NCI-H510A (cell line): Measurements from ENCODE around the gene LIMS2.

Source experiments
- DNase-seq: peaks from one replicate; lab custom pipeline; 2025; lab: John Stamatoyannopoulos, UW

The LIMS2 gene

DNA sequence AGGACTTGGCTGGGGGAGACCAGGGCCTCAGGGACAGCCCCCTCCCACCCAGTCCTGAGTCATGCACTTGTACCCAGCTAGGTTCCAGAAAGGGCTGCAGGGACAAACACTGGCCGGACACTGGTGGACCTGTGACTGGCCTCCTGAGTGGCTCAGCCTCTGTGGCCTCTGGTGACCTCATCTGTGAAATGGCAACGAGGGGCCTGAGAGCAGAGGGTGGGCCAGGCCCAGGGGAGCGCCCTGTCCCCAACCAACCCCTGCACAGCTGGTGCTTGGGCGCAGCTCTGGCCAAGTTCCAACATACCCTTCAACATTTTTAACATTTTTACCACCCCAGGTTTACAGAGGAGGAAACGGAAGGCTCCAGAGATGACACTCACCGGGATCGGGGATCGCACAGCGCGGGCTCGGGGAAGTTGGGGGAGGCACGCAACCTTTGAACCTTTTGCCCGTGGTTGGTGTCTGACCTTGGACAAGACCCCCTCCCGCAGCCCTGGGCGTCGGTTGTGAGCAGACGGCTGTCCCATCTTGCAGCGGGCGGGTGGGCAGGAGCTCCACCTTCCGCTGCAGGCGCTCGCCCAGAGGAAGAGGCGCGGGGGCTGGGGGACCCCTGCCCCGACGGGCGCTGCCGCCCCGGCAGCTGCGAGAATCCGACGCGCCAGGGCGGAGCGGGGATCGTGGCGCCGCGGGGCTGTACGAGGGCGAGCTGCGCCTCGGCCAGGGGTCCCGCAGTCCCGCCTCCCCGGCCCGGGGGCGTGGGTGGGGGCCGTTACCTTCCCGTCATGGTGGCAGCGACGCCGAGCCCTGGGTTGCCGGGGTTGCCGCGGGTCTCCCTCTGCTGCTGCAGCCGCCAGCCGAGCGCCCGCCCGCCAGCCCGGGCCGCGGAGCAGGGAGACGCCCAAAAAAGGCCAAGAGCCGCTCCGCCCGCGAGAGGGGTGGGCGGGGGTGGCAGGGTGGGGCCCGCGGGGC, 805 bp downstream of the LIMS2 start:
- DNase-seq: no peak

DNA sequence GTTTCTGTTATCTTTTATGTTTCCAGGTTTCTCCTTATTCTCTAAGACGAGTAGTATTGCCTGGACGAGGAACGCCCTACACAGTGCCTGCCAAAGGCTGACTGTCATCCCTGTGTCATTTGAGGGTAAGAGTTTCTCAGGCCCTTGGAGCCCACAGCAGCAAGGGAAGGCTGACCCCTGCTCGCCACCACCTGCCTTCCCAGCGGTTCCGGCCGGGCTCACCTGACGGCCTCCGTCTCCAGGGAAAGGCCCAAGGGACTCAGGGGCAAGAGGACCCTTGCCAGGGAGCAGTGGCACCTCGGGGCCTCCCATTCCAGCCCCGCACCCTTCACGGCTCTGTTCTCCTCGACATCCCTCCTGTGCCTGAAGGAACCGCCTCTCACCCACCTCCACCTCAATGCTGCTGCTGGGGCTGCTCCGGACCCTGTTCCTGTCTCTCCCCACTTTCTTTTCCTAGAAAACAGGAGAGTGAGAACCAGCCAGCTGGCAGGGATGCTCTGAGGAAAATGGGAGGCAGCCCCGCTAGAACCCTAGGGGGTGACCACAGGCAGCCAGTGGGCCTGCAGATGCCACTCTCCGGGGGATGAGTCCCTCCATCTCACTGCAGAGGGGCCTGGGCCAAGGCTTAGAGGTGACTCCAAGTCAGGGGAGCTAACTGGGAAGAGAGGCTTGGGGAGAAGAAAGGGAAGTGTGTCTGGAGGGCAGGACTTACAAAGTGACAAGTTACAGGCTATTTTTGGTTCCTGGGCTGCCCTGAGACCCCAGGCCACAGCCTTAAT, 1.9 kb downstream of the LIMS2 start:
- no peak for DNase-seq

DNA sequence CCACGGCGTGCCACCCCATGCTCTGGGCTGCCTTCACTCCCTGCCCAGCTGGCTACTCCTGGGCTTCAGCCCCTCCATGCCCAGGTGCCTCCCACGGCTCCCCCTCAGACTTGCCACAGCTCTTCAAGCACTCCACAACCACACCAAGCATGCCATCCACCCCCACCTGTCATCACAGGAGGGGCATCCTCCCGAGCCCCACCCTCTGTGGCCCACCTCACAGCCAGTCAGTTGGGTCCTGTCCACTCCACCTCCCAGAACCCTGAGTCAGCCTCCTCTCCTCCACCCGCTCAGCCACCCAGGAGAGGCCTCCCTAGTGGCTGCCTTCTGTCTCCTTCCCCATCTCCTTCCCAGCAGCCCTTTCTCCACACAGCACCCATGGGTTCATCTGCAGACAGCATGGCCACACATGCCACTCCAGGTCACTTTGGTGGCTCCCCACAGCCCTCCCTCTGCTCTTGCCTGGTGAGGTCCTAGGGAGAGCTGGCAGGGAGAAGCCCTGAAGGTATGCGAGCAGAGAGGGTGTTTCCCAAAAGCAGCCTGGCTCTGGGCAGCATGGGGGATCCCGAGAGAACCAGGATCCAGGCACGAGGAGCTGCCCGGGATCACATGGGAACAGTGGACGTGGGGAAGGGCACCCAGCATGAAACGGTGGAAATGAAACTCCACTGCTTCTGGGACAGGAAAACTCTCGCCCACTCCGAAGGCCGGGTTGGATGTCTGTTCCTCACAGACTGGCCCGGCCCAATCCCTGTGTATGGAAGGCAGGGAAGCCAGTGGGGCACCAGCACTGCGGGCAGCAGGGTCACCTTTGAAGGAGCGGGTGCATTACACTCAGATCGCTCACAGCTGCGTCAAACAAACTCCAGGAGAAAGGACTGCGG, 2.7 kb downstream of the LIMS2 start:
- DNase-seq: no peak

DNA sequence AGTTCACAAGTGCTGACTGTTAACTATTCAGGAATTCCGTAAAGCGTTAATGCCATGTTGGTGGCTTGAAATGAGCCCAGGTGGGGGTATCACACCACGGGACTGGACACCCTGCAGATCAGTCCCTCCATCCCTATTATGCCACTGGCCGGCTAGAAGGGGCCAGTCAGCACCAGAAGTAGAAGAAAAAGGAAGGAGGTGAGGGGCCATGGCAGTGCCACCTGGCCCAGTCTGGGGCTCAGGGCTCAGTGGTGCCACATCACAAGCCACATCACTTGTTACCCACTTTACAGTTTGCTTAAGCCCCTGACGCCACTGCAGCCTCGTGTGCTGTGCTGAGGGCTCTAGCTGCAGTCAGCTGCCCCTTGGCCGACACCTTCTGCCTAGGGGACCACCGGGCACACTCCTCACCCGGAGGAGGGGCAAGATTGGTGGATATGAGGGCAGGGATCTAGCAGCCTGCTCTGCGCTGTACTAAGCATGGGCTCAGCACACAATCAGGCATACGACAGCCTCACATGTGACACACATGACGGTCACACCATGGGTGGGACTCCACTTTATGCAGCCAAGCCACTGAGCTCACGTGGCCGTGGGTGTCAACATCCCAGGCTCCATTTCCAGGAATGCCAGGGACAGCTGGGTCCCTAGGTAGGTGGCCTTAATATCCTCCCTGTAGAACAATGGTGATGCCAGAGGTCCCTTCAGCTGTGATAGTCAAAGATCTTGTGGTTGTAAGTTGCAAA, 3.6 kb downstream of the LIMS2 start:
- no peak for DNase-seq

DNA sequence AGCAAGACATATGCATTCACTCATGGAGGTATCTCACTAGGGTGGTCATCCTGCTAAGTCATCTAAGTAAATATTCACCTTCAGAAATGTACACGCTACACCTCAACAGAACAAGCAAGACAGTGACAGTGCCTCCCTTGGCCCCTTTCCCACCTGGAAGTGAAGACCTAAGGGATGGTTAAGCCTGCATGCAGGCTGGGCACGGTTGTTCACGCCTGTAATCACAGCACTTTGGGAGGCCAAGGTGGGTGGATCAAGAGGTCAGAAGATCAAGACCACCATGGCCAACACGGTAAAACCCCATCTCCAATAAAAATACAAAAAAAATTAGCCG, 4.4 kb downstream of the LIMS2 start:
- no peak for DNase-seq

DNA sequence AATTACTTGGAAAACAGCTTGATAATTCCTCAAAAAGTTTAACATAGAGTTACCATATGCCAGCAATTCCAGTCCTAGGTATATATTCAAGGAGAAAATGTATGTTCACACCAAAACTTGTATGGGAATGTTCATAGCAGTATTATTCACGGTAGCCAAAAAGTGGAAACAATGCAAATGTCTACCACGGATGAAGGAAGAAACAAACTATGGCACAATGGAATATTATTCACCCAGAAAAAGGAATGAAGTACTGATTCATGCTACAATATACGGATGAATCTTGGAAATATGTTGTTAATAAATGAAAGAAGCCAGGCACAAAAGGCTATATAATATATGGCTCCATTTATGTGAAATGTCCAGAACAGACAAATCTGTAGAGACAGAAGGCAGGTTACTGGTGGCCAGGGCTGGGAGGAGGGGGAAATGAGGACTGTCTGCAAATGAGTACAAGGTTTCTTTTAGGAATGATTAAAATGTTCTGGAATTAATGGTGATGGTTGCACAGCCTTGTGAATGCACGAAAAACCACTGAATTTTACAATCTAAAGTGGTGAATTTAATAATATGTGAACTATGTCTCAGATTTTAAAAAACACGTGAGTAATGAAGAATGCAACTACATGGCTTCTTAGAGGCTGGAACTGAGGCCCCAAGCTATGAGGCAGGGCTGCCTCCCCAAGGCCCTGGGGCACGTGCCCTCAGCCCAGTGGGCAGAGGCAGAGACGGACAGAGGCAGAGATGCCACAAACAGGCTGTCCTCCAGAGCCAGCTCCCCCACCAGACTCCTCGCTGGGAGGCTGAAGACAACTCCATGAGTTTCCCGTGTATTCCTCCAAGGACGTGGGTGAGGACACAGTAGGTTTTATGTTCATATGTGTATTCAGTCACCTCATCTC, 5.0 kb downstream of the LIMS2 start:
- DNase-seq: no peak

DNA sequence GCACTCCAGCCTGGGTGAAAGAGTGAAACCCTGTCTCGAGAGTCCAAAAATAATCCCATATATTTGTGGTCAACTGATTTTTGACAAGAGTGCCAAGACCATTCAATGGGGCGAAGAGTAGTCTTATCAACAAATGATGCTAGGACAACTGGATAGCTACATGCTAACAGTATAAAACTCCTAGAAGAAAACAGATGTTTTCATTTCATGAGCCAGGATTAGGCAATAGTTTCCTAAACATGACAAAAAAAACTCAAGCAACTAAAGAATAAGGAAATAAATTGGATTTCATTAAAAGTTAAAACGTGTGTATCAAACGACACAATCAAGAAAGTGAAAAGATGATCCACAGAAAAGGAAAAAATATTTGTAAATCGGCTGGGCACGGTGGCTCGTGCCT, 6.3 kb downstream of the LIMS2 start:
- no peak for DNase-seq

DNA sequence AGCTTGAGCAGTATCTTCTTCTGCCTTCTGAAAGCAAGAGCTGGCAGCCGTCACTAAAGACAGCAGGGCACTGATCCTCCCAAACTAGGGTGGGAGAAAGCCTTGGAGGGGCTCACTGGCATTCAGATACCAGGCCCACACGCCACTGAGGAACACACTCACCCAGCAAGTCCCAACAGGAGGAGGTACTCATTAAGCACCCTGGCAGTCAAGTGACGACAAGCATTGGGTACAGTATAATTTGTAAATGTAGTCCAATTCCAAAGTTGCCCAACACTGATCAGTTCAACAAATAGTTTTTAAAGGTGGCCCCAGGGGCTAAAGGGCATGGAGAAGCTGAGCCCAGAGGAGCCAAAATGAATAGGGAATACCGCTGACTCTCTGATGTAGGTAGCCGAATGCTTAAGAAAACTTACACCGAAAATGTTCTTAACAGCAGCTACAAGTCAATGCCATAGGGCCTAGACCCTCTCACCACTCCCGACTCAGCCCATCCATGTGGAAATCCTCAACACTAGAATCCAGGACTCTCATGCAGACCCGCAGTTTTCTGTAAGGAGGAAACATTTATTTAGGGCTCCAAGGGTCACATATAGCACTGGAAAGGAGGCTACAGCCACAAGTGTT, 9.9 kb downstream of the LIMS2 start:
- DNase-seq: no peak

DNA sequence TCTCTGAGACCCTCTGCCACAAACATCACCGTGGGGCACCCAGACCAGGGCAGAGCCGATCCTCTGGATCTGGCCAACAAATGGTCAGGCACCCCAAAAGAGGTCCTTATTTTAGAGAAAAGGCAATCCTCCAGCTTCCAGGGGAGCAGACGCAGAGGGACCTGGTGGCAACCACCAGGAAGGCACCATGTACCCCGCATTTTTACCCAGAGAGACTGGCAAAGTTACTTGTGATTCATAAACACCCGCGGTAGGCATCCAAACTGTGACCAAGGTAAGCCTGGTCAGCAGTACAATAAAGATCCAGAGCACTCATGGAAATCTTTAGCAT, 10.5 kb downstream of the LIMS2 start:
- no peak for DNase-seq

DNA sequence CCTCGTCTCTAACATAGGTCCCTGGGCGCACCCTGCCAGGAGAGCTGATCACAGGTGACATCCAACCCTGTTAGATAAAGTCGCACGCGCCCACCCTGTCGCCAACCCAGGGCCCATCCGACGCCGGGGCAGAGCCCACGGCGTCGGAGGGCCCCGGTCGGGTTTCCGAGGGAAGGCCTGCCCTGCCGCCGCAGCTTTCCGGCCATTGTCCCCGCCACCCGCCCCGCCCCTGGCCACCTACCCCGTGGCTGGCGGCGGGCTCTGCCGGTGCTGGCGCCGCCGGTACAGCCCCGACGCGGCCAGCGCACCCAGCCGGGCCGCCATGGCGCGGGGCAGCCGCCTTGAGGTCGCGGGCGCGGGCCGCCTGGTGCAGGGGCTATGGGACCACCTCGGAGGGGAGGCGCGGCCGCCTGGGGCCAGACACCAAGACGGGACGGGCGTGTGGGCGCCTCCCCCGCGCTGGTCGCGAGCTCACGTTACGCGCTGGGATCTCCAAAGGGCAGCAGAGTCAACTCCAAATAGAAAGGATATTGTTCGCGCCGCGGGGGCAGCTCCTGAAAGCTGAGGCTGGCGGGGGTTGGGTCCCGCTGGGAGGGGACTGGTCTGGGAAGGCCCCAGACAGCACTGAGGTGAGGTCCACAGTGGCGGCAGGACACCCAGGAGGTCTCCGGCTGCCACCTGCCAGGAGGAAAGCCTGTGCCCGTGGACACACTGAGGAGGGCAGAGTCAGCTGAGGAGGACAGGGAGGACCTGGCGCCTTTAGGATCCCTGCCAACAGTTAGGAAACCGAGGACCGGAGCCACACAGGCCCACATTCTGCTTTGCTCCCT, 11.1 kb downstream of the LIMS2 start:
- no peak for DNase-seq

DNA sequence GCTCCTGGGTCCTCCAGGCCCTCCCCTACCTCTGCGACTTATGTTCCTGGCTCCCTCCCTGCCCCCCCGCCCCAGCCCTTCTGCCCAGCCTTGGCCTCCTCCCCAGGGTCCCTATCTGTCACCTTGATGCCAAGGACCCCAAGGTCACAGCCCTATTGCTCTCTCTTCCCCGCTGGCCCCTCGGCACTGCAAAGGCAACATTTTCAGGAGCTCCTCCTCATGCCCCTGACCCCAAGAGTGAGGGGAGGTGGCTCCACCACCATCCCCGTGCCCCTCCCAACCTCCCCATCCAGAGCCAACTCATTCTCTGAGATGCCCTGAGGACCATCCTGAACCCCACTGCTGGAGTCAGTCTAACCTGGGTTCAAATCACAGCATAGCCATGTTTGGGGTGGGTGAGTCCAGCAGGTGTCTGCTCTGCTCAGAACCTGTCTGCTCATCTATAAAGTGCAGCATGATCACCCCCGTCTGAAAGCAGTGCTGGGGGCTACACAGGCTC, 11.7 kb downstream of the LIMS2 start:
- DNase-seq: no peak

DNA sequence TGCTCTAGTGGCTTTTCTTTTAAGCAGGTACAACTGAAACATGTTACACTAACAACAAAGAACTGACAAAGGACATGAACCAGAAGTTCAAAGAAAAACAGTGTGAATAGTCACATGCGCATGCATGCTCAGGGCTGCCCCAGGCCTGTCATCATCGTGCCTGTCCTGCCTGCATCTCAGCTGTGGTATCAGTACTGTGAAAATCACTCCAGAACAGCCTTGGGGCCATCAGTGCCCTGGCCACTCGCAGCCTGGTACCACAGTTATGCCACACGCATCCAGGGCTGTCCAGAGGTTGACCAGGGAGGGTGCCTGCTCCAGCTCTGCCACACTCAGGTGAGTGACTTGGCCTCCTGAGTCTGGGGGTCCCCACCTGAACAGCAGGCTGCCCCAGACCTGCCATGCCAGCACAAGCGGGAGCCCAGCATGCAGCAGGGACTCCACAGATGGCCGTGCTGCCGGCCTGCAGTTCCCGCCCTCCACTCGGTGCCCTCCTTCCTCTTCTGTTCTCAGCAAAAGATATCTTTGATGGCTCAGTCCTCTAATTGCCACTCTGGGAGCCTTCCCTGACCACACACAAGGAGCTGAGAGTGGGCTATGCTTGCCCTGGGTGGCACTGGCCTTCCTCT, 12.3 kb downstream of the LIMS2 start:
- DNase-seq: no peak

DNA sequence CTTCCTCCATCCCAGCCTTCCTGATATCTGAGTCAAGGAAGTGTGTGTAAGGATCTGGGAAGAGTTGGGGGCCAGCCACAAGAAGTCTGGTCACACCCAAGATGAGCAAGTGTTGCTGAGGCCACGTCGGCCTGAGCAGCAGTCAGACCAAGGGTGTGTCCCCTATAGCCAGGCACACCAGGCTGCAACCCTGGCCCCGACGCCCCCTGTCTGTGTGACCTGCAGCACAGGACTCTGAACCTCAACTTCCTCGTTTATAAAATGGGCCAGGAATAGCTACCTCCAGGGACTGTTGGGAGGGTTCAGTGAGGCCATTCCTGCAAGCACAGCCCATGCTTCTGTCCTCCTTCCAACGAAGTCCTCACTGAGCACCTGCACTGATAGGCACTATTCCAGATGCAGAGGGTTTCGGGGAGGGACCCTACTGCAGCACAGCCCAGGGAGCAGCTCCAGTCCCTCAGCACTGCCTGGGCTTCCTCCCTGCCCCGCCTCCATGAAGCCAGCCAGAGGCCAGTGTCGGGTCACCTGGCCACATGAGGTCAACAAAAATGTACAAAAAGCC, 13.3 kb downstream of the LIMS2 start:
- no peak for DNase-seq

DNA sequence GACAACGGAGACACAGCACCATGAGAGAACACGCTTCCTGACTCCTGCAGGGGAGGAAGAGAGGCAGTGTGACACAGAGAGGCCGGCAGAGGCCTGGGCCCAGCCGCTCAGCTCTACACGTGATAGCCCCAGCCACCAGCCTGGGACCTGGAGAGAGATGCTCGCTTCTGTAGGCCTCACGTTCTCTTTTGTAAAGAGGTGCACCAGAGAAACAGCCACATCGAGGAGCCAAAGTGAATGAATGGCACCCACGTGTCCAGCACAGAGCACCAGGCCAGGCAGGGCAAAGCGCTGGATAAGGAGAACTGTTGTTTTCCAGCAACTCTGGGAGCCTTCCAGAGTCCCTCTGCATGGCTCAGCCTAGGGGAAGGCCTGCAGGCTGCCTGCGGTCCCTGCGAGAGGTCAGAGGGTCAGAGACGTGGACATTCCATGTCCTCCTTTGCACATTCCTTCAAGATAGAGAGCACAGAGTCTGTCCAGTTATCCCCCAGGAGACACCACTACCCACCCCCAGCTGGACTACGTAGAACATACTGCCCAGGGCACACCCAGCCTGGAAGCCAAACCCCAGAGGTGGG, 14.2 kb downstream of the LIMS2 start:
- DNase-seq: no peak

DNA sequence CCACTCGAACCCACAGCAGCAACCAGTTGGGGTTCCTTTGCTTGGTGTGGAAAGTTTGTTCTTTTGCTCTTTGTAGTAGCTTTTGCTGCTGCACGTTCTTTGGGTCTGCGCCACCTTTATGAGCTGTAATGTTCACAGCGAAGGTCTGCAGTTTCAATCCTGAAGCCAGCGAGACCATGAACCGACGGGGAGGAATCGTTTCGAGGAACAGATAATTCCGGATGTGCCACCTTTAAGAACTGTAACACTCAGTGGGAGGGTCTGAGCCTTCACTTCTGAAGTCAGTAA, 15.1 kb downstream of the LIMS2 start:
- no peak for DNase-seq

DNA sequence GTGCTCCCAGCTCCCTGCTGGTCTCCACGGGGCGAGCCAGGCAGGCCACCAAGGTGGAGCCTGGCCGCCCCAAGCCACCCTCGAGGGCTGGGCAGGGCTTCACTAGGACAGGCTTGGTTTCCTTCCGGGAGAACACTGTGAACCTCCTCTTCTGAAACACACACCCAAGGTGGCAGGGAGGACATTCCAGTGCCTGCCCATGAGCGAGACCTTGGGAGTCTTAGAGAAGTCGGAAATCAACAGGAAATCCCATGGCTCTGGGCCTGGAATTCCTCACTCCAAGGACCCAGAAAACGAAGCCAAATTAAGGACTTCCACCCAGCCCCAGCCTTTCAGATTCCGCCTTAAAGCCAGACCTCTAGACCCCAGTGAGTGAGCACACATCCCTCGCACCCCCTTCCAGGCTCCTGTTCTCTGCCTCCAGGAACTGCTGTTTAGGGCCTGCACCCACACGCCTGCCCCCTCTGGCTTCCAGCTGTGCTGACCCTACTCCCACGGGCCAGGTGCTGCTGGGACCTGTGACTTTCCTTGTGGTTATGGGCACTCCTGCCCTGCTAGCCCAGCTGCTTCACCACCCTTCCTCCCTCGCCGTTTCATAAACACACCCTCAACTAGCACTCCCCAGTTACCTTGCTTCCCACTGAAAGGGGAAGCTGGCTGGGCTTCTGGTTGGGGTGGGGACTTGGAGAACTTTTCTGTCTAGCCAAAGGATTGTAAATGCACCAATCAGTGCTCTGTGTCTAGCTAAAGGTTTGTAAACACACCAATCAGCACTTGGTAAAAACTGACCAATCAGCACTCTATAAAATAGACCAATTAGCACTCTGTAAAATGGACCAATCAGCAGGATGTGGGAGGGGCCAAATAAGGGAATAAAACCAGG, 15.7 kb downstream of the LIMS2 start:
- no peak for DNase-seq
